ENCODE measurements around the gene PLCD3.
A peak's percentile ranks its signal among the peaks of the same experiment; 100 is the strongest.

PLCD3 gene

GRCh38 chr17:45132320-45132571 is at the start of gene PLCD3:
Gene PLCD3 (minus strand): TSS chr17:45132515. CDS start chr17:45132410, 105 bp downstream.
- no peak for TF ChIP-seq CTCF (IDR thresholded peaks at IDR 0.05; ENCODE audit: borderline replicate concordance, control extremely low read depth, extremely low read depth, insufficient read depth, missing control alignments)
- no peak for DNase-seq (ENCODE audit: low spot score)
- in situ Hi-C loops (cut with MboI; ENCODE audit: low sequenced_read_pairs, unreplicated experiment), result loop anchor here (10.0 kb wide), 1 partner anchor 63 kb away; no protein-coding TSS in a partner anchor

GRCh38 chr17:45177563-45177962 is 45.2 kb upstream of the PLCD3 start:
- in situ Hi-C loops (cut with MboI; ENCODE audit: low sequenced_read_pairs, unreplicated experiment), result no loop called here
- DNase-seq (ENCODE audit: low spot score), result no peak
- TF ChIP-seq CTCF (IDR thresholded peaks at IDR 0.05; ENCODE audit: borderline replicate concordance, control extremely low read depth, extremely low read depth, insufficient read depth, missing control alignments), result no peak

- in situ Hi-C loops (cut with MboI; ENCODE audit: low sequenced_read_pairs, unreplicated experiment), result no loop called here
- TF ChIP-seq CTCF (IDR thresholded peaks at IDR 0.05; ENCODE audit: borderline replicate concordance, control extremely low read depth, extremely low read depth, insufficient read depth, missing control alignments), result no peak
- no peak for DNase-seq (ENCODE audit: low spot score)
These were observed 43.4 kb upstream of the PLCD3 start for GRCh38 chr17:45175759-45176115.

GRCh38 chr17:45172541-45173286 is 40.4 kb upstream of the PLCD3 start:
- in situ Hi-C loops (cut with MboI; ENCODE audit: low sequenced_read_pairs, unreplicated experiment), result no loop called here
- peak; percentile 62 for DNase-seq (ENCODE audit: low spot score)
- TF ChIP-seq CTCF (IDR thresholded peaks at IDR 0.05; ENCODE audit: borderline replicate concordance, control extremely low read depth, extremely low read depth, insufficient read depth, missing control alignments), result no peak

GRCh38 chr17:45172232-45172540 is 39.9 kb upstream of the PLCD3 start:
- in situ Hi-C loops (cut with MboI; ENCODE audit: low sequenced_read_pairs, unreplicated experiment), result no loop called here
- DNase-seq (ENCODE audit: low spot score), result no peak
- TF ChIP-seq CTCF (IDR thresholded peaks at IDR 0.05; ENCODE audit: borderline replicate concordance, control extremely low read depth, extremely low read depth, insufficient read depth, missing control alignments), result no peak

- TF ChIP-seq CTCF (IDR thresholded peaks at IDR 0.05; ENCODE audit: borderline replicate concordance, control extremely low read depth, extremely low read depth, insufficient read depth, missing control alignments), result no peak
- in situ Hi-C loops (cut with MboI; ENCODE audit: low sequenced_read_pairs, unreplicated experiment), result no loop called here
- no peak for DNase-seq (ENCODE audit: low spot score)
These were observed 39.3 kb upstream of the PLCD3 start for GRCh38 chr17:45171338-45172231.

Data from GM13976 (cell line).